SK-N-SH (cell line): Measurements from ENCODE around the gene GUCA2B. TPM values are rescaled to one million over a fixed set of nuclear protein-coding genes. Genes with fewer than 3 reads are reported as not detected.

Experiments used
- CTCF ChIA-PET: fragments of 300-600, 350-600 bp; formaldehyde crosslinking; extraction: SDS; loops from one replicate; lab custom pipeline; 2021; lab: Yijun Ruan, JAX
- POLR2A ChIA-PET: fragments of 350-600 bp; sonication (Branson Sonifier 250); formaldehyde crosslinking; extraction: SDS; loops from one replicate; lab custom pipeline; 2020; ENCODE audit warnings: antibody characterized with exemption, inconsistent platforms; lab: Yijun Ruan, JAX
- DNase-seq: peaks from one replicate; pipeline ENCODE4 v3.0.0; 2012
- H2AFZ ChIP-seq: fragments of 200-600 bp; sonication (generic); 2 replicates; pipeline ENCODE4 v1.8.1; 2016; ENCODE audit warnings: antibody characterized with exemption, mild to moderate bottlenecking, low read depth
- H3F3A ChIP-seq: fragments of 200-600 bp; sonication (generic); replicated peaks from 2 replicates; pipeline ENCODE3; 2016; ENCODE audit warnings: antibody characterized with exemption, mild to moderate bottlenecking; ENCODE audit not compliant: insufficient read depth
- H3K27ac ChIP-seq, 2 experiments: fragments of 200-500 bp in 1 of 2; fragments of 200-600 bp in 1 of 2; sonication (Bioruptor generic) in 1 of 2; sonication (generic), shearing (Covaris generic) in 1 of 2; 2 replicates each; pipeline versions ENCODE4 v1.5.1 to v1.6.1; 2014 to 2016; ENCODE audit warnings: low read depth in 2 of 2, inconsistent platforms in 1 of 2, low read length in 1 of 2, mild to moderate bottlenecking in 1 of 2, mixed read lengths in 1 of 2
- H3K27me3 ChIP-seq: fragments of 200-600 bp; sonication (generic), shearing (Covaris generic); 2 replicates; pipeline ENCODE4 v1.6.1; 2016; ENCODE audit warnings: mixed run types; ENCODE audit not compliant: insufficient read depth
- H3K36me3 ChIP-seq, 2 experiments: fragments of 200-500 bp in 1 of 2; fragments of 200-600 bp in 1 of 2; sonication (Bioruptor generic) in 1 of 2; sonication (generic) in 1 of 2; replicated peaks in 1 of 2; 2 replicates each; pipeline versions ENCODE3 to v1.5.1; 2014 to 2016; ENCODE audit warnings: low read length in 1 of 2, mild to moderate bottlenecking in 1 of 2; ENCODE audit not compliant: insufficient read depth in 2 of 2, control insufficient read depth in 1 of 2
- H3K4me1 ChIP-seq, 2 experiments: fragments of 200-500 bp in 1 of 2; fragments of 200-600 bp in 1 of 2; sonication (Bioruptor generic) in 1 of 2; sonication (generic), shearing (Covaris generic) in 1 of 2; 2 replicates each; pipeline versions ENCODE4 v1.5.1 to v1.6.1; 2014 to 2016; ENCODE audit warnings: low read depth in 1 of 2, low read length in 1 of 2, mixed run types in 1 of 2; ENCODE audit not compliant: insufficient read depth in 2 of 2, control insufficient read depth in 1 of 2
- H3K4me2 ChIP-seq: fragments of 200-600 bp; sonication (generic), shearing (Covaris generic); 2 replicates; pipeline ENCODE4 v1.6.1; 2017; ENCODE audit warnings: mixed run types
- H3K4me3 ChIP-seq, 2 experiments: fragments of 200-500 bp in 1 of 2; fragments of 200-600 bp in 1 of 2; sonication (Bioruptor generic) in 1 of 2; sonication (generic), shearing (Covaris generic) in 1 of 2; 2 replicates each; pipeline versions ENCODE4 v1.5.1 to v1.8.1; 2014 to 2016; ENCODE audit warnings: low read depth in 2 of 2, inconsistent platforms in 1 of 2, low read length in 1 of 2, mild to moderate bottlenecking in 1 of 2, mixed read lengths in 1 of 2, moderate library complexity in 1 of 2
- H3K79me2 ChIP-seq: fragments of 200-600 bp; sonication (generic); 2 replicates; pipeline ENCODE4 v1.8.1; 2017; ENCODE audit warnings: mild to moderate bottlenecking; ENCODE audit not compliant: insufficient read depth
- H3K9ac ChIP-seq: fragments of 200-600 bp; sonication (generic); 2 replicates; pipeline ENCODE4 v1.6.1; 2017; ENCODE audit warnings: mixed run types
- H3K9me2 ChIP-seq: fragments of 200-600 bp; sonication (generic); 2 replicates; pipeline ENCODE4 v1.6.1; 2017; ENCODE audit warnings: mixed run types
- H3K9me3 ChIP-seq: fragments of 200-600 bp; sonication (generic); 2 replicates; pipeline ENCODE4 v1.6.1; 2017; ENCODE audit warnings: mixed run types, mild to moderate bottlenecking, moderate library complexity
- H4K20me1 ChIP-seq: fragments of 200-600 bp; sonication (generic); 2 replicates; pipeline ENCODE4 v1.6.1; 2017; ENCODE audit warnings: mild to moderate bottlenecking, mixed run types; ENCODE audit not compliant: insufficient read depth
- ELF1 ChIP-seq: IDR thresholded peaks from 2 replicates; pipeline ENCODE4 v1.4.0; 2012
- EP300 ChIP-seq, 2 experiments: IDR thresholded peaks; 2 replicates each; pipeline versions ENCODE4 v1.4.0 to v1.6.1; 2012; ENCODE audit warnings: borderline replicate concordance in 1 of 2, low read depth in 1 of 2, low read length in 1 of 2
- EZH2phosphoT487 ChIP-seq: fragments of 200-600 bp; sonication (generic); IDR thresholded peaks from 2 replicates; pipeline ENCODE4 v1.6.1; 2017; ENCODE audit warnings: low read depth, mixed run types, mild to moderate bottlenecking, antibody characterized with exemption, moderate library complexity, borderline replicate concordance
- FOSL2 ChIP-seq: IDR thresholded peaks from 2 replicates; pipeline ENCODE4 v1.4.0; 2012; ENCODE audit warnings: low read depth, mild to moderate bottlenecking, moderate library complexity, borderline replicate concordance
- FOXM1 ChIP-seq: IDR thresholded peaks from 2 replicates; pipeline ENCODE4 v1.4.0; 2012; ENCODE audit warnings: low read depth, mild to moderate bottlenecking
- GABPA ChIP-seq: IDR thresholded peaks from 2 replicates; pipeline ENCODE4 v1.4.0; 2012; ENCODE audit warnings: low read depth, mild to moderate bottlenecking
- IRF3 ChIP-seq: fragments of 150-350 bp; IDR thresholded peaks from 2 replicates; pipeline ENCODE4 v1.6.1; 2016; ENCODE audit warnings: mild to moderate bottlenecking, low read depth, low read length
- JUND ChIP-seq: IDR thresholded peaks from 2 replicates; pipeline ENCODE4 v1.4.0; 2012
- NRF1 ChIP-seq: IDR thresholded peaks from 2 replicates; pipeline ENCODE4 v1.6.1; 2012; ENCODE audit warnings: low read depth, mild to moderate bottlenecking, low read length
- REST ChIP-seq: IDR thresholded peaks from 2 replicates; pipeline ENCODE4 v1.6.1; 2012; ENCODE audit warnings: mild to moderate bottlenecking, low read depth, low read length, moderate library complexity
- SIN3A ChIP-seq: IDR thresholded peaks from 2 replicates; pipeline ENCODE4 v1.6.1; 2012; ENCODE audit warnings: low read depth, mild to moderate bottlenecking, low read length, moderate library complexity, borderline replicate concordance
- TAF1 ChIP-seq: IDR thresholded peaks from 2 replicates; pipeline ENCODE4 v1.6.1; 2012; ENCODE audit warnings: low read depth, mild to moderate bottlenecking, low read length, moderate library complexity, borderline replicate concordance
- TCF12 ChIP-seq: IDR thresholded peaks from 2 replicates; pipeline ENCODE4 v1.4.0; 2012
- WGBS: methylation state at CpG from one replicate; pipeline ENCODE4 v1.1.6; 2017; ENCODE audit warnings: low lambda C conversion rate; 5-methylcytosine and 5-hydroxymethylcytosine counted together
- polyA plus RNA-seq, 3 experiments: library from polyadenylated mRNA; depleted of rRNA; stranded (reverse); fragments of >200 nt; gene quantifications; 2 replicates each; pipeline ENCODE4 v1.2.3, GENCODE V29; 2012
- TF ChIP-seq, protein P1 (sequence below): IDR thresholded peaks from 2 replicates; pipeline ENCODE4 v1.4.0; 2012; ENCODE audit warnings: low read depth, borderline replicate concordance
- TF ChIP-seq, protein P2 (sequence below): IDR thresholded peaks from 2 replicates; pipeline ENCODE4; 2012

The GUCA2B gene
- polyA plus RNA-seq, 1 of the 3 experiments (the other 2 are of a cell fraction): not detected

DNA sequence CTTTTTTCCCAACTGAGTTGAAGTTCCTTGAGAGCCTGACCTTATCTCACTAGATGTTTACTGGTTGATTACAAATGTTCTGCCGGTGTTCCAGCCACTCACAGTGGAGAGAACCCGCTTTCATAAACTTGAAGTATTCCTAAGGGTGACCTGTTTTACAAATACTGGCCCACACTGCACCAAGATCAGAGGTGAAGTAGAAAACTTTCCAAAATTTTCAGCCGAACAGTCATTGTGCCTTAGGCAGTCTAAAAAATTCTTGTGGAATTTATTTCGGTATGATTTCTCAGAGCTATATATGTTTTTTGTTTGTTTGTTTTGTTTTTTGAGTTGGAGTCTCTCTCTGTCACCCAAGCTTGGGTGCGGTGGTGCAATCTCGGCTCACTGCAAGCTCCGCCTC lies 44.9 kb upstream of the GUCA2B start:
- TF ChIP-seq TCF12 (no peak), TAF1 (no peak), ELF1 (no peak), EP300 (IDR thresholded peaks at IDR 0.05; ENCODE audit: borderline replicate concordance in 1 of 2, low read depth in 1 of 2, low read length in 1 of 2) (no peak), FOSL2 (no peak), FOXM1 (no peak), SIN3A (no peak), NRF1 (no peak), GABPA (no peak), EZH2phosphoT487 (no peak), REST (no peak), JUND (no peak), IRF3 (no peak)
- TF ChIP-seq, protein P1, sequence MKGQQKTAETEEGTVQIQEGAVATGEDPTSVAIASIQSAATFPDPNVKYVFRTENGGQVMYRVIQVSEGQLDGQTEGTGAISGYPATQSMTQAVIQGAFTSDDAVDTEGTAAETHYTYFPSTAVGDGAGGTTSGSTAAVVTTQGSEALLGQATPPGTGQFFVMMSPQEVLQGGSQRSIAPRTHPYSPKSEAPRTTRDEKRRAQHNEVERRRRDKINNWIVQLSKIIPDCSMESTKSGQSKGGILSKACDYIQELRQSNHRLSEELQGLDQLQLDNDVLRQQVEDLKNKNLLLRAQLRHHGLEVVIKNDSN: no peak
- TF ChIP-seq, protein P2, sequence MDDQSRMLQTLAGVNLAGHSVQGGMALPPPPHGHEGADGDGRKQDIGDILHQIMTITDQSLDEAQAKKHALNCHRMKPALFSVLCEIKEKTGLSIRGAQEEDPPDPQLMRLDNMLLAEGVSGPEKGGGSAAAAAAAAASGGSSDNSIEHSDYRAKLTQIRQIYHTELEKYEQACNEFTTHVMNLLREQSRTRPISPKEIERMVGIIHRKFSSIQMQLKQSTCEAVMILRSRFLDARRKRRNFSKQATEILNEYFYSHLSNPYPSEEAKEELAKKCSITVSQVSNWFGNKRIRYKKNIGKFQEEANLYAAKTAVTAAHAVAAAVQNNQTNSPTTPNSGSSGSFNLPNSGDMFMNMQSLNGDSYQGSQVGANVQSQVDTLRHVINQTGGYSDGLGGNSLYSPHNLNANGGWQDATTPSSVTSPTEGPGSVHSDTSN: no peak
- no peaks in the 10 kb centered on the region; the same call in 1 of the 2 replicates for H3K27me3 ChIP-seq
- WGBS: 70% methylated on average over 7 of the region's 7 CpGs
- no peak overlapping the region for H3K9ac ChIP-seq
- no peak overlapping the region for H3K4me3 ChIP-seq
- no peaks in the 10 kb centered on the region for H3K36me3 ChIP-seq
- H3K9me3 ChIP-seq: no peaks in the 10 kb centered on the region
- no peaks in the 10 kb centered on the region for H4K20me1 ChIP-seq
- H3K27ac ChIP-seq: no peak overlapping the region
- CTCF ChIA-PET: interaction anchor here (0.9 to 1.3 kb wide), 2 partner anchors 10 to 591 kb away, joined by 3 read pairs; no protein-coding TSS in a partner anchor
- DNase-seq: no peak
- H3K4me2 ChIP-seq: no peak overlapping the region
- no peaks in the 10 kb centered on the region for H3K79me2 ChIP-seq
- POLR2A ChIA-PET: no interaction called here
- no peaks in the 10 kb centered on the region for H3F3A ChIP-seq
- H3K4me1 ChIP-seq: no peaks in the 10 kb centered on the region
- H2AFZ ChIP-seq: no peak overlapping the region
- no peaks in the 10 kb centered on the region for H3K9me2 ChIP-seq
